ENCODE data around the gene AKAP12. TPM values are rescaled to one million over a fixed set of nuclear protein-coding genes. Genes with fewer than 3 reads are reported as not detected.
"Not testable (repeated sequence)": the region's sequence is repeated elsewhere in the genome, so short reads cannot be mapped to it uniquely, and the experiment has no call there.

AKAP12 gene
- total RNA-seq, 1 donor from 2014 or later = 54.4 TPM

- DNase-seq (ENCODE audit: low read depth) = no peak
These were observed 70.5 kb downstream of the AKAP12 start for GRCh38 chr6:151310279-151310678.

DNA sequence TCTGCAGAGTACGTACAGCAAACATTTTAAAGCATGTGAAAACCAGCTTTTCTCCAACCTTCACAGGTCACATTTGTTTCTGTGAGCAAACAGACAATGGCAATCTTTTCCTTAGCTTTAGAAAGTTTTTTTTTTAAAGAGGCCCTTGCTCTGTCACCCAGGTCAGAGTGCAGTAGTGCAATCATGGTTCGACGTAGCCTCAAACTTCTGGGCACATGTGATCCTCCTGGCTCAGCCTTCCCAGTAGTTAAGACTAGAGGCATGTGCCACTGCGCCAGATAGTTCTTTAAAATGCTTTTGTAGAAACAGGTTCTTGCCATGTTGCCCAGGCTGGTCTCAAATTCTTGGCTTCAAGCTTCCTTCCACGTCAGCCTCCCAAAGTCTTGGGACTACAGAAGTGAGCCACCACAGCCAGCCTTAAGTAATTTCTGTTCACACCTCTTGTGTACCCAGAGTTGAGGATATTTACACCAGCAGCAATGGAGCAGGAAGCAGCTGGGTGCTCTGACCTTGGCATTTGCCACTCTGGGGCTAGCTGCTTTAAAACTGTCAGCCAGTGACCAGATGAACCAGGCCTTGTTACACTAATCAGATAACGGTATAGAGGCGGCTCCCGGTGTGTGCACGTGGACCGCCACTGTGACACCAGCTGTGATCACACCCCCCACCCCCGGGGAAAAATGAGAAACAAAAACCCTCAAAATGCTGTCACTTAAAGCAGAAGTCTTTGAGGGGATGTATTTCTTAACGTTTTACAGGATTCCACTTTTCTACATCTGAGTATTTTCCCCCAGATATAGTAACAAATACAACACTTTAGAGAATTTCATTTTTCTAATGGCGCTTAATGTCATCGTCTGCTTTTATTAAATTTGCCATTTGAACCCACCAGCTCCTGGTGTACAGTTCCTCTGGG lies 71.3 kb downstream of the AKAP12 start:
- DNase-seq (ENCODE audit: low read depth) = no peak

DNA sequence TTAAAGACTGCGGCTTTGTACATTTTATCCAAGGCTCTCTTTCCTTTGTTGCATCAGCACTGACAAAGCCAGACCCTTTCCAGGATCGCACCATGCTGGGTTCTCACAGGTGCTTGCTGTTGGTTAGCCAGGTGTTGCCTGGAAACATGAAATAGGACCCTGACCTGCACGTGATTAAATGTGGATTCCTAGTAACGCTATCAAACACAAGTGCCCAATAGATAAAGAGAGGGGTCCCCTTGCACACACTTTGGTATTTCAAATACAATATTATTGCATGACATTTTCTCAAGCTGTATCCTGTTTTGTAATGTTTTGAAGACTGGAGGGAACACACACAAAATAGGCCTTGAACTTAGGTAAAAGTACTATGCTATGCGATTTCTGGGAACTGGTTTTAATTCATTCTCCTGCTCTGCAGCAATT lies 73.3 kb downstream of the AKAP12 start:
- DNase-seq (ENCODE audit: low read depth) = no peak

- DNase-seq (ENCODE audit: low read depth) = not testable (repeated sequence)
These were observed 75.9 kb downstream of the AKAP12 start for GRCh38 chr6:151315661-151316060.

DNA sequence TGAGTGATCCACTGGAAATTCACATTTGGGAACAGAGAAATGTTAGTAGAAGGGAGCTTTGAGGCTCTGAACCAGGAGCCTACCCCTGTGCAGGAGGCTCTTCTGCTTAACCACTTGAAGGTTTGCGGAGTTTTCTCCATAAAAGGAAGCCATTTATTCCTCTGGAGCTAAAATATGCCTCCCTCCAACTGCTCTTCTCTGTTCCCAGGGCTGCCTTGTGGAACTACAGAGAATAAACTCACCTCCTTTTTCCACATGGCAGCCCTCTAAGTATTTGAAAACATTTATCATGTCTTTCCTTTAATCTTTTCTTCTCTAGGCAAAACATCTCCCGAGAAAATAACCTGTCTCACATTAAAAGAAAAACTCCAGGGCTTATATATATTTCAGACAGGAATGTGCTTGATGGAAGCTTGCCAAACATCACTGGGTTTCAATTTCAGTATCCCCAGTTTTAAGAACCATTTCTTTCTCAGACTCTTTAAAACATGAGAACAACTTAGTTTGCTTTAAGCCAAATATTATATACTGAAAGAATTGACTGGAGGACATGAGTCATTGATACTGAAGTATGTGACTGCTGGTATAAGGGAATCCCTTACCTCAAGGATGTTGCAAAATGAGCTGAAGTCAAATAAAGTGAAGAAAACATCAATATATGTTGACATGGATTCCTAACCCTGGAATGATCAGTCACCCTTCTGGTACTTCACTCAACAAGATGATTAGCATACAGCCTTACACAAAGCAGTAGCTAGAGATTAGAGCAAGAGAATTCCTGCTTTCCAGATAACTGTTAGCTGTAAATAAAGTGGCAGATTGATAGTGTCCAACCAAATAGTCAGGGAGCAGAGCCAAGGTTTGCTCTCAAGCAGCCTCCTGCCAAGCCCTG lies 77.6 kb downstream of the AKAP12 start:
- peak; percentile 93 for DNase-seq (ENCODE audit: low read depth)

DNA sequence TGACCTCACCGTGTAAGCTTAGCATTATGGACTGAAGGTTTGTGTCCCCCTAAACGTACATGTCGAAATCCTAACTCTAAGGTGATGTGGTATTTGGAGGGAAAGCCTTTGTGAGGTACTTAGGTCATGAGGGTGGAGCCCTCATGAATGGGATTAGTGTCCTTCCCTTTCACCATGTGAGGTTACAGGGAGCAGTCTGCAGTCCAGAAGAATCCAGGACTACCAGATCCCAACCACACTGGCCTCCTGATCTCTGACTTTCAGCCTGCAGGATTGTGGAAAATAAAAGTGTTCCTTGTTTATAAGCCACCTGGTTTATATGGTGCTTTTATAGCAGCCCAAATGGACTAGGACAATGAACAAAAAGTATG lies 78.2 kb downstream of the AKAP12 start:
- no peak for DNase-seq (ENCODE audit: low read depth)

DNA sequence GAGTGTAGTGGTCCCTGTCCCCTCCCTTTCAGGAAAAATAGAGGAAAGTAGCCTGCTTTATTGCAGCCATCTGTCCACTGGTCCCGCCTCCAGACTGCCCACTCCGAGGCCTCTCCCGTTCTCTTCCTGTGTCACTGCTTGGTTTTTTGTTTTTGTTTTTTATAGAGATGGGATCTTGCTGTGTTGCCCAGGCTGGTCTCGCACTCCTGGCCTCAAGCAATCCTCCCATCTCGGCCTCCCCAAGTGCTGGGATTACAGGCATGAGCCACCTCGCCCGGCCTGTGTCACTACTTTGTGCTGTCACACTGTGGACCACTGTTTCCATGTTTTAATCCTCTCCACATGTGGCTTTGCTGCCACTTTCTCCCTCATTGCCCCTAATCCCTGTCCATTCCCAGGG lies 80.4 kb downstream of the AKAP12 start:
- DNase-seq (ENCODE audit: low read depth) = no peak

- no peak for DNase-seq (ENCODE audit: low read depth)
These were observed 81.7 kb downstream of the AKAP12 start for GRCh38 chr6:151321438-151321837.

DNA sequence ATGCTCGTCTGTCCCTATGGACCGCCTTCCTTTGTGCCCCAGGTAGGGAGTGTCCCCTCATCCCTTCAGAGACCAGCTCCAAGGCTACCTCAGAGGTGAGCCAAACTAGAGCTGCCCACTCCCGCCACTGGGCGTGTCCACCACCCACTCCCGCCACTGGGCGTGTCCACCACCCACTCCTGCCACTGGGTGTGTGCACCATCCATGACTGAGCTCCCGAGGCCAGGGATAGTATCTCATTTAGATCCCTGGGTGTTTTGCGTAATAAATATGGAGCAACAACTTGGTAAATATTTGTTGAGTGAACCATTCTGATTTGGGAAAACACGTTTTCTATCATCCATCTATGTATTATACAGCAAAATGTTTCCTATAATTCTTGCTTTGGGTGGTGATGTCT lies 82.8 kb downstream of the AKAP12 start:
- no peak for DNase-seq (ENCODE audit: low read depth)

- peak; percentile 72 for DNase-seq (ENCODE audit: low read depth)
These were observed 84.2 kb downstream of the AKAP12 start for GRCh38 chr6:151323791-151324487.

GRCh38 chr6:151324488-151324825 lies 84.7 kb downstream of the AKAP12 start:
- DNase-seq (ENCODE audit: low read depth) = no peak

GRCh38 chr6:151325075-151326050 lies 85.6 kb downstream of the AKAP12 start:
- peak; percentile 58 for DNase-seq (ENCODE audit: low read depth)

- peak; percentile 16 for DNase-seq (ENCODE audit: low read depth)
These were observed 86.5 kb downstream of the AKAP12 start for GRCh38 chr6:151326116-151326825.

DNA sequence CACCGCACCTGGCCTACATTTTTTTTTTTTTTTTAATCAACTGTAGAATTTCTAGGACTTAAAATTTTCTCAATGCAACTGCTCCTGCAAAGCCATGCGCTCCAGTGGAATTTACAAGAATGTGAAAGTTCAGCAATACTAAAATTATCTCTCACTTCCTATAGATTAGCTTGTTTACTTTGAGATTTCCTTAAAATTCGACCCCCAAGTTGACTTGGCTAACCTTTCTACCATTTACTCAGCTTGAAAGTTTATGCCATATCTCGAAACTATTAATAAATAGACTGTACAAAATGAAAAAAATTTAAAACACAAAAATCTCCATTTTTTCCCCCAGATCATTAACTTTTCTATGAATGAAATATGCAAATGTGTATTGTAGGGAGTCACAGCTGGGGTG lies 87.3 kb downstream of the AKAP12 start:
- no peak for DNase-seq (ENCODE audit: low read depth)

GRCh38 chr6:151330130-151330696 lies 90.4 kb downstream of the AKAP12 start:
- no peak for DNase-seq (ENCODE audit: low read depth)

- DNase-seq (ENCODE audit: low read depth) = no peak
These were observed 96.2 kb downstream of the AKAP12 start for GRCh38 chr6:151335930-151336329.

- no peak for DNase-seq (ENCODE audit: low read depth)
These were observed 99.0 kb downstream of the AKAP12 start for GRCh38 chr6:151338651-151339200.

DNA sequence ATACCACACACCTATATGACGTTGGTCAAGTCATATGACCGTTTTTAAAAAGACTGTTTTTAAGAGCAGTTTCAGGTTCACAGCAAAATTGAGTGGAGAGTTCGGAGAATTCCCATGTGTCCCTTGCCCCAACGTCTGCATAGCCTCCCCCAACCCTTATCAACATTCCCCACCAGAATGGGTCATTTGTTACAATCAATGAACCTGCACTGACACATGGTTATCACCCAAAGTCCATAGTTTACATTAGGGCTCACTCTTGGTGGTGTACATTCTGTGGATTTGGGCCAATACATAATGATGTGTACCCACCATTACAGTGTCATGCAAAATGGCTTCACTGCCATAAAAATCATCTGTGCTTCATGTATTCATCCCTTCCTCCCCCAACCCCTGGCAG lies 99.6 kb downstream of the AKAP12 start:
- DNase-seq (ENCODE audit: low read depth) = no peak

- no peak for DNase-seq (ENCODE audit: low read depth)
These were observed 100.6 kb downstream of the AKAP12 start for GRCh38 chr6:151340219-151340978.
